Stimulated activated naive CD8-positive, alpha-beta T cell treated with anti-CD3 and anti-CD28 coated beads, Interleukin-15, Interleukin-2, amounts not matched to agents 100 U/mL and 50 U/mL, for 24 hours (primary cell): Measurements from ENCODE around the gene ELFN2.

Experiments used
- ATAC-seq: fragments of 150-1000 bp; cut with Tn5 transposase; one replicate; pipeline ENCODE4 v1.10.0; 2021
- DNase-seq: peaks from one replicate; pipeline ENCODE4 v3.0.0; 2021

ELFN2 gene

GRCh38 chr22:37384691-37385090, 42.6 kb downstream of the ELFN2 start:
- DNase-seq (no peak), ATAC-seq (no peak)

GRCh38 chr22:37383341-37383740, 43.9 kb downstream of the ELFN2 start:
- DNase-seq (no peak), ATAC-seq (no peak)

GRCh38 chr22:37381489-37381888, 45.8 kb downstream of the ELFN2 start:
- ATAC-seq (no peak), DNase-seq (no peak)

- ATAC-seq (no peak), DNase-seq (no peak)
Measured at GRCh38 chr22:37379722-37380121, 47.6 kb downstream of the ELFN2 start.

- no peak for ATAC-seq
Measured at GRCh38 chr22:37379085-37379484, 48.2 kb downstream of the ELFN2 start.

GRCh38 chr22:37378642-37379058, 48.6 kb downstream of the ELFN2 start:
- DNase-seq: no peak
- ATAC-seq: no peak

More at GRCh38 chr22:37379085-37379484, 48.2 kb downstream of the ELFN2 start:
- no peak for DNase-seq

- DNase-seq (no peak), ATAC-seq (no peak)
Measured at GRCh38 chr22:37377927-37378326, 49.4 kb downstream of the ELFN2 start.

GRCh38 chr22:37377138-37377537, 50.1 kb downstream of the ELFN2 start:
- DNase-seq (no peak), ATAC-seq (no peak)

- no peak for DNase-seq
- no peak for ATAC-seq
Measured at GRCh38 chr22:37376643-37377042, 50.6 kb downstream of the ELFN2 start.

- DNase-seq: no peak
- ATAC-seq: no peak
Measured at GRCh38 chr22:37375801-37376200, 51.5 kb downstream of the ELFN2 start.

GRCh38 chr22:37374571-37374970, 52.7 kb downstream of the ELFN2 start:
- DNase-seq (no peak), ATAC-seq (no peak)

- DNase-seq: no peak
- no peak for ATAC-seq
Measured at GRCh38 chr22:37373451-37373850, 53.8 kb downstream of the ELFN2 start.

GRCh38 chr22:37371911-37372310, 55.4 kb downstream of the ELFN2 start:
- DNase-seq: no peak
- no peak for ATAC-seq

GRCh38 chr22:37371491-37371890, 55.8 kb downstream of the ELFN2 start:
- ATAC-seq: no peak
- DNase-seq: no peak

GRCh38 chr22:37370306-37370979, 56.8 kb downstream of the ELFN2 start:
- no peak for DNase-seq

GRCh38 chr22:37369483-37369882, 57.8 kb downstream of the ELFN2 start:
- no peak for ATAC-seq
- no peak for DNase-seq

More at GRCh38 chr22:37370306-37370979, 56.8 kb downstream of the ELFN2 start:
- no peak for ATAC-seq

- ATAC-seq: no peak
- no peak for DNase-seq
Measured at GRCh38 chr22:37368058-37368457, 59.2 kb downstream of the ELFN2 start.

GRCh38 chr22:37366601-37367000, 60.7 kb downstream of the ELFN2 start:
- no peak for ATAC-seq
- DNase-seq: no peak

GRCh38 chr22:37365950-37366349, 61.3 kb downstream of the ELFN2 start:
- no peak for DNase-seq
- ATAC-seq: no peak

GRCh38 chr22:37363261-37363992, 63.9 kb downstream of the ELFN2 start:
- ATAC-seq (no peak), DNase-seq (no peak)

- DNase-seq: no peak
- no peak for ATAC-seq
Measured at GRCh38 chr22:37362621-37363020, 64.7 kb downstream of the ELFN2 start.

- DNase-seq (no peak), ATAC-seq (no peak)
Measured at GRCh38 chr22:37358917-37359316, 68.4 kb downstream of the ELFN2 start.

GRCh38 chr22:37358386-37358785, 68.9 kb downstream of the ELFN2 start:
- DNase-seq (no peak), ATAC-seq (no peak)
